Panc1 (cell line): ENCODE data around the gene PIBF1. TPM values are rescaled to one million over a fixed set of nuclear protein-coding genes. Genes with fewer than 3 reads are reported as not detected.

Source experiments
- ATAC-seq: fragments of 200-7000 bp; cut with Tn5 transposase; 2 replicates; pipeline ENCODE4 v1.9.1; 2020; ENCODE audit warnings: mild to moderate bottlenecking, moderate library complexity
- BruUV-seq: library from RNA; stranded (reverse); fragments of 400-500 nt; replicated peaks from 2 replicates; lab custom pipeline; 2021; lab: Mats Ljungman, UMichigan
- CTCF ChIA-PET: fragments of 300-600 bp; sonication (Branson Sonifier 250); formaldehyde crosslinking; loops from one replicate; lab custom pipeline; 2022; ENCODE audit warnings: antibody characterized with exemption; lab: Charles Lee
- POLR2A ChIA-PET: fragments of 300-600 bp; sonication (Branson Sonifier 250); formaldehyde crosslinking; loops from one replicate; lab custom pipeline; 2022; ENCODE audit warnings: antibody characterized with exemption; lab: Charles Lee
- DNase-seq: peaks from one replicate; pipeline ENCODE4 v3.0.0-alpha.2; 2010; ENCODE audit warnings: low read depth, low spot score
- H3K27ac ChIP-seq: 2 replicates; pipeline ENCODE4 v1.5.1; 2011; ENCODE audit warnings: mild to moderate bottlenecking, low read length, inconsistent platforms
- H3K27me3 ChIP-seq: fragments of 200-500 bp; sonication (Bioruptor generic); 2 replicates; pipeline ENCODE4 v1.6.0; 2014; ENCODE audit warnings: low read length, inconsistent platforms; ENCODE audit not compliant: control insufficient read depth, insufficient read depth
- H3K36me3 ChIP-seq: fragments of 200-500 bp; sonication (Bioruptor generic); 2 replicates; pipeline ENCODE4 v1.5.1; 2014; ENCODE audit warnings: inconsistent platforms, mild to moderate bottlenecking, low read length, moderate library complexity; ENCODE audit not compliant: control insufficient read depth, insufficient read depth
- H3K4me1 ChIP-seq: 2 replicates; pipeline ENCODE4 v1.5.1; 2011; ENCODE audit warnings: inconsistent platforms, mild to moderate bottlenecking, low read length, moderate library complexity; ENCODE audit not compliant: control insufficient read depth, insufficient read depth
- H3K4me3 ChIP-seq, 2 experiments: 2 replicates each; pipeline ENCODE4 v1.5.1; 2011 to 2012; ENCODE audit warnings: low read depth in 2 of 2, low read length in 2 of 2, mild to moderate bottlenecking in 2 of 2, inconsistent platforms in 1 of 2, moderate library complexity in 1 of 2
- H3K9me3 ChIP-seq: fragments of 200-500 bp; sonication (Bioruptor generic); 2 replicates; pipeline ENCODE4 v1.5.1; 2014; ENCODE audit warnings: low read depth, mild to moderate bottlenecking, inconsistent platforms, low read length, moderate library complexity; ENCODE audit not compliant: control insufficient read depth, insufficient read depth
- CTCF ChIP-seq: fragments of 450-650 bp; IDR thresholded peaks from 2 replicates; pipeline ENCODE4 v1.5.1; 2017; ENCODE audit warnings: mild to moderate bottlenecking
- POLR2AphosphoS5 ChIP-seq: IDR thresholded peaks from 2 replicates; pipeline ENCODE4 v1.6.1; 2012; ENCODE audit warnings: mild to moderate bottlenecking, low read depth, low read length, moderate library complexity
- REST ChIP-seq, 2 experiments: IDR thresholded peaks; 2 replicates each; pipeline ENCODE4 v1.6.1; 2011 to 2012; ENCODE audit warnings: low read depth in 2 of 2, control low read depth in 1 of 2, low read length in 1 of 2, mild to moderate bottlenecking in 1 of 2, moderate library complexity in 1 of 2; ENCODE audit not compliant: insufficient read depth in 1 of 2
- SIN3A ChIP-seq: IDR thresholded peaks from 2 replicates; pipeline ENCODE4 v1.6.1; 2012; ENCODE audit warnings: low read depth, mild to moderate bottlenecking, low read length, moderate library complexity, borderline replicate concordance; ENCODE audit not compliant: insufficient read depth
- TCF7L2 ChIP-seq: IDR thresholded peaks from 2 replicates; pipeline ENCODE4 v1.6.1; 2011; ENCODE audit warnings: mild to moderate bottlenecking, low read depth, low read length, inconsistent platforms
- in situ Hi-C: cut with HindIII; loops from 2 replicates; pipeline ENCODE4 v1.10.0; 2016; ENCODE audit warnings: low sequenced_read_pairs, low pct_unique_long_range_greater_than_20kb
- intact Hi-C: fragments of 100-400 bp; cut with micrococcal nuclease; formaldehyde crosslinking; loops from one replicate; pipeline ENCODE4 v1.10.0; 2022; ENCODE audit not compliant: unreplicated experiment
- total RNA-seq: library from RNA; stranded (reverse); gene quantifications from one replicate; pipeline ENCODE4 v1.2.1, GENCODE V29; 2021; ENCODE audit not compliant: unreplicated experiment

PIBF1 gene
- total RNA-seq, 1 experiment from 2014 or later: 11.7 TPM

GRCh38 chr13:73065036-73065435, 283.1 kb downstream of the PIBF1 start:
- ATAC-seq (no peak), DNase-seq (no peak)
- Histone ChIP-seq H3K27me3 (no peaks in the 10 kb centered on the region), H3K9me3 (no peaks in the 10 kb centered on the region), H3K27ac (no peak overlapping the region), H3K4me3 (no peak overlapping the region), H3K4me1 (no peaks in the 10 kb centered on the region; the same call in 1 of the 2 replicates), H3K36me3 (no peaks in the 10 kb centered on the region; the same call in 1 of the 2 replicates)
- TF ChIP-seq TCF7L2 (no peak), REST (IDR thresholded peaks at IDR 0.05; ENCODE audit: insufficient read depth in 1 of 2, low read depth in 2 of 2, low read length in 1 of 2) (no peak), CTCF (no peak), POLR2AphosphoS5 (no peak), SIN3A (no peak)
- no TSS peak for BruUV-seq
- POLR2A ChIA-PET: no interaction called here
- CTCF ChIA-PET: no interaction called here
- intact Hi-C loops (no loop called here), in situ Hi-C loops (no loop called here)

GRCh38 chr13:73065665-73066340, 283.9 kb downstream of the PIBF1 start:
- no peaks in the 10 kb centered on the region; the same call in 1 of the 2 replicates for H3K4me1 ChIP-seq
- H3K27me3 ChIP-seq: no peaks in the 10 kb centered on the region
- intact Hi-C loops: no loop called here
- H3K27ac ChIP-seq: no peak overlapping the region
- ATAC-seq (no peak), DNase-seq (no peak)
- H3K4me3 ChIP-seq: no peak overlapping the region
- BruUV-seq: no TSS peak
- ChIA-PET CTCF (no interaction called here), POLR2A (no interaction called here)
- TF ChIP-seq CTCF (no peak), SIN3A (no peak), TCF7L2 (no peak), REST (IDR thresholded peaks at IDR 0.05; ENCODE audit: insufficient read depth in 1 of 2, low read depth in 2 of 2, low read length in 1 of 2) (no peak), POLR2AphosphoS5 (no peak)
- no peaks in the 10 kb centered on the region for H3K9me3 ChIP-seq
- in situ Hi-C loops: no loop called here
- H3K36me3 ChIP-seq: no peaks in the 10 kb centered on the region
